Measurements from ENCODE around the gene NECTIN1.

DNA sequence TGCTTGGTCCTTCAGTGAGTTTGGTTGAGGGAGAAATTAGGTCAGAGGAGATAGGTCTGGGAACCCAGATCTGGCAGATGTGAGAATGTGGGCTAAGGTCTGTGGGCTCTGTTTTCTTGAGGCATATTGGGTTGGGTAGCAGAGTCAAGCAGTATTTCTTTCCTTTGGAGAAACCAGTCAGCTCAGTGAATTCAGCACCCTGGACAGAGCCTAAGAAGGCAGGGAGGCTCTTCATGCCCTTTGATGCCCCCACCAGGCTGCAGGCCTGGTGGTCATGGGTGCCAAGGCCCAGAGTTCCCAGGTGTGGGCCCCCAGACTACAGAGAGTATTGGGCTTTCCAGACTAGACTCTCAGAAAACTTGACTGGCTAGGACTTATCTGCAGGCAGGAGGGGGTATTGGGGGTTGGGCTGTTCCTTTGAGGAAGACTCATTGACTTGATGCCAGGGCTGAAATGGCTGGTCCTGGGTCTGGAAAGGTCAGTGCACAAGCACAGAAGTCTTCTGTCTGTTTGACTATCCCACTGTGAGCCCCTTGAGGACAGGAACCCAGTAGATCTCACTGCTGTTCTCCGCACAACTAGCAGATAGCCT lies 45.3 kb upstream of the NECTIN1 start:
- TF ChIP-seq POLR2AphosphoS5 (IDR thresholded peaks at IDR 0.05) (no peak), CTCF (IDR thresholded peaks at IDR 0.05) (no peak), POLR2A (IDR thresholded peaks at IDR 0.05) (no peak)

Data from upper lobe of left lung (tissue), 4 donors.